ENCODE results near the gene CD4. TPM values are rescaled to one million over a fixed set of nuclear protein-coding genes. Genes with fewer than 3 reads are reported as not detected.

CD4 gene
- not detected in 5 replicates for total RNA-seq (2022; extraction: Qiagen RNA extraction; ENCODE audit: low read depth)

GRCh38 chr12:6788972-6789924, at the start of gene CD4:
Gene CD4, plus strand, starts transcription at chr12:6789528. Its CDS starts 10,611 bp downstream, at chr12:6800139.

GRCh38 chr12:6752921-6753771, 36.2 kb upstream of the CD4 start, which contains the start of gene MLF2:
Gene MLF2, minus strand, starts transcription at chr12:6753141. Its CDS starts 807 bp downstream, at chr12:6752334.

GRCh38 chr12:6765634-6766581, 23.4 kb upstream of the CD4 start, which contains the start of gene PTMS:
Gene PTMS, plus strand, starts transcription at chr12:6766363. Its CDS starts 343 bp downstream, at chr12:6766706.

GRCh38 chr12:6772331-6772695, 17.0 kb upstream of the CD4 start, which contains the start of gene LAG3:
Gene LAG3, plus strand, starts transcription at chr12:6772520. Its CDS starts 333 bp downstream, at chr12:6772853.

GRCh38 chr12:6821591-6822425, 32.5 kb downstream of the CD4 start, which contains the start of gene GPR162:
Gene GPR162, plus strand, starts transcription at chr12:6821821. Its CDS starts 2,078 bp downstream, at chr12:6823899.

GRCh38 chr12:6827982-6828780, 38.9 kb downstream of the CD4 start, which contains the start of gene P3H3:
Gene P3H3, plus strand, starts transcription at chr12:6828407. Its CDS starts 34 bp downstream, at chr12:6828441.

GRCh38 chr12:6840761-6841515, 51.6 kb downstream of the CD4 start, which contains the start of gene GNB3:
Gene GNB3, plus strand, starts transcription at chr12:6840925. Its CDS starts 363 bp downstream, at chr12:6841288.

GRCh38 chr12:6851153-6851920, 62.0 kb downstream of the CD4 start, which contains the start of gene CDCA3:
Gene CDCA3, minus strand, starts transcription at chr12:6851286. Its CDS starts 334 bp downstream, at chr12:6850952.

GRCh38 chr12:6851921-6852650, 62.8 kb downstream of the CD4 start, which contains the start of gene USP5:
Gene USP5, plus strand, starts transcription at chr12:6852150. Its CDS starts 30 bp downstream, at chr12:6852180.

GRCh38 chr12:6867413-6868210, 78.3 kb downstream of the CD4 start, which contains the start of gene TPI1:
Gene TPI1, plus strand, starts transcription at chr12:6867531. Its CDS starts 36 bp downstream, at chr12:6867567.

Other genes starting within 250 kb of the CD4 start
- 2.2 to 3.2 TPM (median 2.3 TPM) in 5 replicates for gene IFFO1, start 233.5 kb upstream of the CD4 start, total RNA-seq (2022; extraction: Qiagen RNA extraction; ENCODE audit: low read depth)
- 105 to 124 TPM (median 114 TPM) in 5 replicates for gene NOP2, start 221.2 kb upstream of the CD4 start, total RNA-seq (2022; extraction: Qiagen RNA extraction; ENCODE audit: low read depth)
- 64.4 to 86.3 TPM (median 68.7 TPM) in 5 replicates for gene CHD4, start 182.1 kb upstream of the CD4 start, total RNA-seq (2022; extraction: Qiagen RNA extraction; ENCODE audit: low read depth)
- 0.34 to 0.59 TPM (median 0.54 TPM) in 5 replicates for gene LPAR5, start 153.6 kb upstream of the CD4 start, total RNA-seq (2022; extraction: Qiagen RNA extraction; ENCODE audit: low read depth)
- 0.10 to 0.24 TPM (median 0.18 TPM) in 4 of 5 replicates, not detected in the other for gene ACRBP, start 142.1 kb upstream of the CD4 start, total RNA-seq (2022; extraction: Qiagen RNA extraction; ENCODE audit: low read depth)
- gene ING4, start 126.4 kb upstream of the CD4 start, total RNA-seq (2022; extraction: Qiagen RNA extraction; ENCODE audit: low read depth): 12.4 to 18.9 TPM (median 17.0 TPM) in 5 replicates
- gene ZNF384, start 100.2 kb upstream of the CD4 start, total RNA-seq (2022; extraction: Qiagen RNA extraction; ENCODE audit: low read depth): 52.4 to 68.0 TPM (median 62.6 TPM) in 5 replicates
- 0.43 to 1.0 TPM (median 0.87 TPM) in 5 replicates for gene PIANP, start 88.7 kb upstream of the CD4 start, total RNA-seq (2022; extraction: Qiagen RNA extraction; ENCODE audit: low read depth)
- 48.5 to 61.1 TPM (median 55.6 TPM) in 5 replicates for gene COPS7A, start 65.5 kb upstream of the CD4 start, total RNA-seq (2022; extraction: Qiagen RNA extraction; ENCODE audit: low read depth)
- gene MLF2, start 36.4 kb upstream of the CD4 start, total RNA-seq (2022; extraction: Qiagen RNA extraction; ENCODE audit: low read depth): 262 to 311 TPM (median 307 TPM) in 5 replicates
- 593 to 1,064 TPM (median 878 TPM) in 5 replicates for gene PTMS, start 23.2 kb upstream of the CD4 start, total RNA-seq (2022; extraction: Qiagen RNA extraction; ENCODE audit: low read depth)
- 0.87 to 2.2 TPM (median 1.6 TPM) in 5 replicates for gene LAG3, start 17.0 kb upstream of the CD4 start, total RNA-seq (2022; extraction: Qiagen RNA extraction; ENCODE audit: low read depth)
- 0.31 to 0.54 TPM (median 0.42 TPM) in 5 replicates for gene GPR162, start 32.3 kb downstream of the CD4 start, total RNA-seq (2022; extraction: Qiagen RNA extraction; ENCODE audit: low read depth)
- 20.2 to 31.6 TPM (median 27.4 TPM) in 5 replicates for gene P3H3, start 38.9 kb downstream of the CD4 start, total RNA-seq (2022; extraction: Qiagen RNA extraction; ENCODE audit: low read depth)
- 1.7 to 2.4 TPM (median 1.9 TPM) in 5 replicates for gene GNB3, start 51.4 kb downstream of the CD4 start, total RNA-seq (2022; extraction: Qiagen RNA extraction; ENCODE audit: low read depth)
- 80.3 to 92.3 TPM (median 82.2 TPM) in 5 replicates for gene CDCA3, start 61.8 kb downstream of the CD4 start, total RNA-seq (2022; extraction: Qiagen RNA extraction; ENCODE audit: low read depth)
- gene USP5, start 62.6 kb downstream of the CD4 start, total RNA-seq (2022; extraction: Qiagen RNA extraction; ENCODE audit: low read depth): 74.6 to 97.4 TPM (median 77.2 TPM) in 5 replicates
- 1,360 to 1,675 TPM (median 1,619 TPM) in 5 replicates for gene TPI1, start 78.0 kb downstream of the CD4 start, total RNA-seq (2022; extraction: Qiagen RNA extraction; ENCODE audit: low read depth)
- gene SPSB2, start 83.8 kb downstream of the CD4 start, total RNA-seq (2022; extraction: Qiagen RNA extraction; ENCODE audit: low read depth): 16.8 to 22.9 TPM (median 19.9 TPM) in 5 replicates
- 16.4 to 17.9 TPM (median 16.5 TPM) in 5 replicates for gene LRRC23, start 115.3 kb downstream of the CD4 start, total RNA-seq (2022; extraction: Qiagen RNA extraction; ENCODE audit: low read depth)
- 41.2 to 50.5 TPM (median 42.1 TPM) in 5 replicates for gene ENO2, start 125.1 kb downstream of the CD4 start, total RNA-seq (2022; extraction: Qiagen RNA extraction; ENCODE audit: low read depth)
- 48.9 to 77.1 TPM (median 73.0 TPM) in 5 replicates for gene ATN1, start 138.4 kb downstream of the CD4 start, total RNA-seq (2022; extraction: Qiagen RNA extraction; ENCODE audit: low read depth)
- gene RNU7-1, start 154.3 kb downstream of the CD4 start, total RNA-seq (2022; extraction: Qiagen RNA extraction; ENCODE audit: low read depth): not detected in 5 replicates
- gene C12orf57, start 154.5 kb downstream of the CD4 start, total RNA-seq (2022; extraction: Qiagen RNA extraction; ENCODE audit: low read depth): 250 to 321 TPM (median 290 TPM) in 5 replicates
- 10.3 to 13.1 TPM (median 12.1 TPM) in 5 replicates for gene PTPN6, start 161.8 kb downstream of the CD4 start, total RNA-seq (2022; extraction: Qiagen RNA extraction; ENCODE audit: low read depth)
- gene PHB2, start 181.1 kb downstream of the CD4 start, total RNA-seq (2022; extraction: Qiagen RNA extraction; ENCODE audit: low read depth): 308 to 350 TPM (median 341 TPM) in 5 replicates
- 61.3 to 69.0 TPM (median 66.0 TPM) in 5 replicates for gene EMG1, start 181.4 kb downstream of the CD4 start, total RNA-seq (2022; extraction: Qiagen RNA extraction; ENCODE audit: low read depth)
- gene LPCAT3, start 228.9 kb downstream of the CD4 start, total RNA-seq (2022; extraction: Qiagen RNA extraction; ENCODE audit: low read depth): 26.2 to 31.5 TPM (median 27.2 TPM) in 5 replicates

Measured in A549 treated with CpdA at 1 μM for 4 hours (cell line).